GM18868 (cell line): ENCODE data around the gene LRBA.

ENCODE experiments used
- ATAC-seq: cut with Tn5 transposase; IDR thresholded peaks from one replicate; pipeline ENCODE4 v1.9.1; 2021; ENCODE audit warnings: mild to moderate bottlenecking, moderate library complexity; ENCODE audit not compliant: unreplicated experiment

The LRBA gene

GRCh38 chr4:150235808-150236271 is 779.2 kb downstream of the LRBA start:
- ATAC-seq, result no peak

GRCh38 chr4:150235317-150235716 is 779.8 kb downstream of the LRBA start:
- ATAC-seq, result no peak

GRCh38 chr4:150234246-150234645 is 780.8 kb downstream of the LRBA start:
- ATAC-seq, result no peak

- ATAC-seq, result no peak
Measured at GRCh38 chr4:150232029-150232428, 783.1 kb downstream of the LRBA start.

GRCh38 chr4:150231107-150231770 is 783.8 kb downstream of the LRBA start:
- ATAC-seq, result no peak

- no peak for ATAC-seq
Measured at GRCh38 chr4:150230561-150230960, 784.5 kb downstream of the LRBA start.

- no peak for ATAC-seq
Measured at GRCh38 chr4:150229520-150229919, 785.6 kb downstream of the LRBA start.

- ATAC-seq, result no peak
Measured at GRCh38 chr4:150224896-150225591, 790.0 kb downstream of the LRBA start.

GRCh38 chr4:150219841-150220240 is 795.2 kb downstream of the LRBA start:
- ATAC-seq, result no peak

- no peak for ATAC-seq
Measured at GRCh38 chr4:150218447-150218846, 796.6 kb downstream of the LRBA start.

- ATAC-seq, result no peak
Measured at GRCh38 chr4:150217808-150218207, 797.3 kb downstream of the LRBA start.

- ATAC-seq, result no peak
Measured at GRCh38 chr4:150217192-150217591, 797.9 kb downstream of the LRBA start.

- no peak for ATAC-seq
Measured at GRCh38 chr4:150216726-150217125, 798.4 kb downstream of the LRBA start.

- no peak for ATAC-seq
Measured at GRCh38 chr4:150215601-150216000, 799.5 kb downstream of the LRBA start.
